Psoas muscle (tissue), 8 donors: ENCODE results near the gene TOGARAM1. TPM values are rescaled to one million over a fixed set of nuclear protein-coding genes. Genes with fewer than 3 reads are reported as not detected.

Source experiments
- ATAC-seq, 4 donors: fragments of 200-7000 bp; cut with Tn5 transposase; one replicate each; pipeline ENCODE4 v1.9.1; 2020; ENCODE audit warnings: moderate library complexity in 3 of 4, mild to moderate bottlenecking in 2 of 4
- DNase-seq, 2 donors: peaks; one replicate each; pipeline ENCODE4 v3.0.0-alpha.2; 2020
- H3K27ac ChIP-seq: fragments of 200-600 bp; one replicate; pipeline ENCODE4 v1.8.0; 2022
- H3K27me3 ChIP-seq, 3 donors: fragments of 200-600 bp in 1 of 3; one replicate each; pipeline versions ENCODE4 v1.6.1 to v1.8.0; 2013 to 2022; ENCODE audit warnings: low read length in 2 of 3, mild to moderate bottlenecking in 2 of 3, moderate library complexity in 1 of 3; ENCODE audit not compliant: insufficient read depth in 3 of 3
- H3K36me3 ChIP-seq, 2 donors: fragments of 200-600 bp in 1 of 2; one replicate each; pipeline versions ENCODE4 v1.6.1 to v1.8.0; 2013 to 2022; ENCODE audit warnings: low read depth in 1 of 2, mild to moderate bottlenecking in 1 of 2, moderate library complexity in 1 of 2; ENCODE audit not compliant: insufficient read depth in 1 of 2
- H3K4me1 ChIP-seq: fragments of 200-600 bp; one replicate; pipeline ENCODE4 v1.8.0; 2022
- H3K4me3 ChIP-seq: fragments of 200-600 bp; one replicate; pipeline ENCODE4 v1.8.0; 2022; ENCODE audit warnings: mild to moderate bottlenecking
- H3K9me3 ChIP-seq: fragments of 200-600 bp; one replicate; pipeline ENCODE4 v1.8.0; 2022
- CTCF ChIP-seq: fragments of 200-600 bp; IDR thresholded peaks from one replicate; pipeline ENCODE4 v1.8.0; 2022; ENCODE audit warnings: antibody characterized with exemption
- WGBS, 3 donors: extraction: QIAGEN DNeasy Blood & Tissue Kit; methylation state at CpG; one replicate each; pipeline versions ENCODE4 v1.1.6 to v1.1.7; 2013; 5-methylcytosine and 5-hydroxymethylcytosine counted together
- intact Hi-C, 2 donors: fragments of 100-400 bp; cut with DNase I; formaldehyde crosslinking; loops; one replicate each; pipeline versions ENCODE4 v1.11.0 to v1.14.2; 2022
- polyA plus RNA-seq, 3 donors: library from polyadenylated mRNA; stranded (reverse); fragments of 200-250 nt; gene quantifications; one replicate each; pipeline ENCODE4 v1.2.3, GENCODE V29; 2013
- total RNA-seq, 4 donors: library from RNA; stranded (reverse); fragmentation: NEBNext Ultra II Directional in 2 of 4; extraction: Animal tissue kit (Norgen Biotek cat#: 25700) in 2 of 4; gene quantifications; one replicate each; pipeline versions ENCODE4 v1.2.1 to v1.2.4, GENCODE V29; 2021 to 2023
- donor health status: healthy with polysubstance abuse.
- donor health status: DM: no; HTN: no; CAD: no; lungs with moderate emphysema.
- donor health status: Bipolar disorder and iron deficiency.
- donor health status: healthy.
- donor health status: DM: yes; HTN: yes; CAD: no.
- donor health status: DM: no; HTN: no; CAD: no.
- donor health status: DM: no; HTN: no; CAD: no.
- donor health status: DM: yes; HTN: yes; CAD: no.

Gene TOGARAM1
- total and polyA plus RNA-seq, 7 donors: 5.1 to 16.0 (median 9.1) TPM

DNA sequence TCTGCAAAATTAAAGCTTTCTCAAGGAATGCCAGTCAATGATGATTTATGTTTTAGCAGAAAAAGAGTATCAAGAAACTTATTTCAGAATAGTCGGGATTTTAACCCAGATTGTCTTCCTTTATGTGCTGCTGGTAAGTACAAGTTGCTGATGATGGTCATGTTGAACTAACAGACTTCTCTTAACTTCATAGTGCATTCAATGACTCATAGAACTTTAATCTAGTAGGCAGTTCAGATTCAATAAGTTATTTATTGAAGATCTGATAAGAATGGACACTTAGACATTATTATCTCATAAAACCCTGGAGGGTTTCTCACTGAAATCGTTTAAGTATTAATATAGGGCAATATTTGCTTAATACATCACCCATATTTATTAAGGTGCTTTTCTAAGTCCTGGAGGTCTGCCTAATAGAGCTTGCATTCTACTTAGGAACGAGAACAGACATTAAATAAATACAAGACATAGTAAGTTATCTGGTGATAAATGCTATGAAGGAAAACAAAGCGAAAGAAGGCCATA is 33.8 kb downstream of the TOGARAM1 start:
- DNase-seq: no peak
- 92 to 94% (median 94%) methylated on average over 4 of the region's 4 CpGs for WGBS, 3 donors
- Histone ChIP-seq H3K9me3 (no peaks in the 10 kb centered on the region), H3K27ac (no peak overlapping the region), H3K27me3 (no peaks in the 10 kb centered on the region), H3K4me1 (no peaks in the 10 kb centered on the region), H3K36me3 (peaks cover 0 to 35% of the 10 kb centered on the region in 2 donors), H3K4me3 (no peak overlapping the region)
- no peak for ATAC-seq
- no peak for TF ChIP-seq CTCF
- intact Hi-C loops: no loop called here

DNA sequence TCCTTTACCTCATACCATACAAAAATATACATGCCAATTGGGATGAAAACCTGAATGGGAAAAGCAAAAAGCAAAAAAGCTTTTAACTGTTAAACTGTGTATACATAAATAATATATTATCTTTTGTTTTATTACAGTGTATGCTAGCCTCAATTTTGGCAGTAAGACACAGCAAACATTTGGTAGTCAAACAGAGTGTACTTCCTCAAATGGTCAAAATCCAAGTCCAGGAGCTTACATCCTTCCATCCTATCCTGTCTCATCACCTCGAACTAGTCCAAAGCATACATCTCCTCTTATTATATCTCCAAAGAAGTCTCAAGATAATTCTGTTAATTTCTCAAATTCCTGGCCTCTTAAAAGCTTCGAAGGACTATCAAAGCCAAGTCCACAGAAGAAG is 41.9 kb downstream of the TOGARAM1 start:
- Histone ChIP-seq H3K4me3 (no peak overlapping the region), H3K27ac (no peak overlapping the region), H3K27me3 (no peaks in the 10 kb centered on the region), H3K36me3 (peaks cover 0 to 50% of the 10 kb centered on the region in 2 donors), H3K4me1 (no peaks in the 10 kb centered on the region), H3K9me3 (no peaks in the 10 kb centered on the region)
- 94 to 97% (median 95%) methylated on average over 2 of the region's 2 CpGs for WGBS, 3 donors
- no peak for ATAC-seq
- DNase-seq: no peak
- intact Hi-C loops: no loop called here
- no peak for TF ChIP-seq CTCF

DNA sequence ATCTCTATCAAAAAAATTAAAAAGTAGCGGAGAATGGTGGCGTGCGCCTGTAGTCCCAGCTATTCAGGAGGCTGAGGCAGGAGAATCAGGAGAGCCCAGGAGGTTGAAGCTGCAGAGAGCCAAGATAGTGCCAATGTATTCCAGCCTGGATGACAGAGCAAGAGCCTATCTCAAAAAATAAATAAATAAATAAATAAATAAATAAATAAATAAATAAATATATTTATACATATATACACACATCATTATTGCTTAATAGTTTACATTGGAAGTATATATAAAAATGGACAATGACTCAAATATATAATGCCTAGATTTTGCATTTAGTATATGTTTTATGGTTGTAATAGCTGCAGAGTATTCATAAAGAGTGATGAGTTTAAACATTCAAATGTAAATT is 53.1 kb downstream of the TOGARAM1 start:
- H3K27me3 ChIP-seq: no peaks in the 10 kb centered on the region
- H3K27ac ChIP-seq: no peak overlapping the region
- 96 to 99% (median 96%) methylated on average over 3 of the region's 3 CpGs for WGBS, 3 donors
- intact Hi-C loops: no loop called here
- no peaks in the 10 kb centered on the region for H3K4me1 ChIP-seq
- H3K36me3 ChIP-seq: peaks cover 0 to 58% of the 10 kb centered on the region in 2 donors
- no peaks in the 10 kb centered on the region for H3K9me3 ChIP-seq
- no peak overlapping the region for H3K4me3 ChIP-seq
- DNase-seq (no peak), ATAC-seq (no peak)
- no peak for TF ChIP-seq CTCF

- no peak overlapping the region for H3K27ac ChIP-seq
- H3K4me1 ChIP-seq: no peaks in the 10 kb centered on the region
- DNase-seq: no peak
- intact Hi-C loops: loop anchor here in 1 of 2 donors (2.0 kb wide), 1 partner anchor 19 kb away; no protein-coding TSS in a partner anchor
- no peaks in the 10 kb centered on the region for H3K9me3 ChIP-seq
- TF ChIP-seq CTCF: no peak
- H3K4me3 ChIP-seq: no peak overlapping the region
- 91 to 96% (median 93%) methylated on average over 2 of the region's 2 CpGs for WGBS, 3 donors
- ATAC-seq: no peak
- H3K36me3 ChIP-seq: peaks cover 0 to 88% of the 10 kb centered on the region in 2 donors
- no peaks in the 10 kb centered on the region for H3K27me3 ChIP-seq
Measured at GRCh38 chr14:45028107-45028626, 66.2 kb downstream of the TOGARAM1 start.

GRCh38 chr14:45034730-45035129 is 72.7 kb downstream of the TOGARAM1 start:
- Histone ChIP-seq H3K27ac (no peak overlapping the region), H3K4me3 (no peak overlapping the region), H3K27me3 (no peaks in the 10 kb centered on the region), H3K36me3 (peaks cover 0 to 78% of the 10 kb centered on the region in 2 donors), H3K9me3 (no peaks in the 10 kb centered on the region), H3K4me1 (no peaks in the 10 kb centered on the region)
- ATAC-seq: no peak
- intact Hi-C loops: no loop called here
- no peak for DNase-seq
- no peak for TF ChIP-seq CTCF
